Endothelial cell of umbilical vein (primary cell): ENCODE results near the gene TK2.
A peak's percentile ranks its signal among the peaks of the same experiment; 100 is the strongest.

ENCODE experiments used
- EZH2 ChIP-seq: IDR thresholded peaks from 2 replicates; pipeline ENCODE4 v1.6.1; 2012; ENCODE audit warnings: borderline replicate concordance, low read depth, mild to moderate bottlenecking, moderate library complexity, low read length, inconsistent platforms; ENCODE audit not compliant: severe bottlenecking
- FOS ChIP-seq: IDR thresholded peaks from 2 replicates; pipeline ENCODE4 v1.6.1; 2011; ENCODE audit warnings: mild to moderate bottlenecking, low read length, moderate library complexity, borderline replicate concordance; ENCODE audit not compliant: insufficient read depth
- GATA2 ChIP-seq: IDR thresholded peaks from 2 replicates; pipeline ENCODE4 v1.7.0; 2011; ENCODE audit warnings: low read depth, mild to moderate bottlenecking, moderate library complexity, mixed read lengths, low read length; ENCODE audit not compliant: insufficient read length, insufficient read depth
- POLR2AphosphoS5 ChIP-seq: IDR thresholded peaks from 2 replicates; pipeline ENCODE4 v1.6.1; 2012; ENCODE audit warnings: low read depth, mild to moderate bottlenecking, control low read depth, low read length, moderate library complexity; ENCODE audit not compliant: insufficient read depth
- TF ChIP-seq, protein P1 (sequence below), 2 donors: IDR thresholded peaks; 1 replicate in 1 of 2; 2 replicates in 1 of 2; pipeline ENCODE4 v1.5.1; 2011; ENCODE audit warnings: low read length in 2 of 2, mild to moderate bottlenecking in 2 of 2, moderate library complexity in 2 of 2, control low read depth in 1 of 2, inconsistent platforms in 1 of 2, low read depth in 1 of 2; ENCODE audit not compliant: insufficient read depth in 1 of 2; ENCODE audit errors: extremely low read depth in 1 of 2

DNA sequence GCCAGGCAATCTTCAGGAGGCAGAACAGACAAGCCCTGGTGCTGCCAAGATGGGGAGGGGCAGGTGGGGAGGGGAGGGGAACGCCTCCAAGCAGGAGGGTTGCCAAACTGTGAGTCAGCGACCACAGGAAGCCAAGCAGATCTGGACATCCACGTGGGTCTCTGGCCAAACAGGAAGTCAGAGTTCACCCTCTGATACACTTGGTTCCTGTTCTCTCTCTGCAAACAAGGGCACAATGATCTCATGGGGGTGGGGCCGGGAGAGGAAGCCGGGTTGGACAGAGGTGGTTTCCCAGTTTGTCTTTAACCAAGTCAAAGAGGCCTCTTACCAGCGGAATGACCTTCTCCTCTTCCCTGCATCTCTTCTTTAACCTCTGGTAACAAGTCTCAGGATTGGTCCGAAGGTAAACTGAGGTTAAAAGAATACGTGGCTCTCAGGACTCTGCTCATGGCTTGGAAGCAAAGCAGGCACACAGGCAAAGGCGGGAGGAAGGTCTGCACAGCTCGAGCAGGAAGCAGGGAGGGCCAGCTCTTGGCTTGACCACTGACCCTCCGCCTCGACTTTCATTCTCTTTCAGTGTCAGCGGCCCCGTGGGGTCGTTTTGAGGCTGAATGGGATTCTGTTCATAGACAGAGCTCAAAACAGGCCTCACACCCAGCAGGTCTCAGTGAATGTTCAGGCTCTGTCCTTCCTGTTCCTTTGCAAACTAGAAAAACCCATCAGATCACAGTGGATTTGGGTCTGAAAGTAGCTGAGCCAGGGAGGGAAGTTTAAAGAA lies 32.9 kb downstream of the TK2 start:
- TF ChIP-seq, protein P1, sequence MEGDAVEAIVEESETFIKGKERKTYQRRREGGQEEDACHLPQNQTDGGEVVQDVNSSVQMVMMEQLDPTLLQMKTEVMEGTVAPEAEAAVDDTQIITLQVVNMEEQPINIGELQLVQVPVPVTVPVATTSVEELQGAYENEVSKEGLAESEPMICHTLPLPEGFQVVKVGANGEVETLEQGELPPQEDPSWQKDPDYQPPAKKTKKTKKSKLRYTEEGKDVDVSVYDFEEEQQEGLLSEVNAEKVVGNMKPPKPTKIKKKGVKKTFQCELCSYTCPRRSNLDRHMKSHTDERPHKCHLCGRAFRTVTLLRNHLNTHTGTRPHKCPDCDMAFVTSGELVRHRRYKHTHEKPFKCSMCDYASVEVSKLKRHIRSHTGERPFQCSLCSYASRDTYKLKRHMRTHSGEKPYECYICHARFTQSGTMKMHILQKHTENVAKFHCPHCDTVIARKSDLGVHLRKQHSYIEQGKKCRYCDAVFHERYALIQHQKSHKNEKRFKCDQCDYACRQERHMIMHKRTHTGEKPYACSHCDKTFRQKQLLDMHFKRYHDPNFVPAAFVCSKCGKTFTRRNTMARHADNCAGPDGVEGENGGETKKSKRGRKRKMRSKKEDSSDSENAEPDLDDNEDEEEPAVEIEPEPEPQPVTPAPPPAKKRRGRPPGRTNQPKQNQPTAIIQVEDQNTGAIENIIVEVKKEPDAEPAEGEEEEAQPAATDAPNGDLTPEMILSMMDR (IDR thresholded peaks at IDR 0.05; ENCODE audit: extremely low read depth in 1 of 2, insufficient read depth in 1 of 2, low read depth in 1 of 2, low read length in 2 of 2) = no peak
- TF ChIP-seq EZH2 (no peak), GATA2 (peak; percentile 82), FOS (peak; percentile 89), POLR2AphosphoS5 (peak; percentile 99)
